SK-N-DZ (cell line): ENCODE data around the gene SRSF12.
"Not testable (repeated sequence)": the region's sequence is repeated elsewhere in the genome, so short reads cannot be mapped to it uniquely, and the experiment has no call there.

Experiments used
- DNase-seq: peaks from one replicate; pipeline ENCODE4 v3.0.0-alpha.2; 2015; ENCODE audit warnings: low spot score

Gene SRSF12

GRCh38 chr6:89073014-89073620 lies 44.8 kb downstream of the SRSF12 start:
- no peak for DNase-seq

- no peak for DNase-seq
Measured at GRCh38 chr6:89071036-89071435, 46.8 kb downstream of the SRSF12 start.

GRCh38 chr6:89069536-89070163 lies 48.2 kb downstream of the SRSF12 start:
- DNase-seq, result no peak

- no peak for DNase-seq
Measured at GRCh38 chr6:89068695-89069094, 49.2 kb downstream of the SRSF12 start.

- no peak for DNase-seq
Measured at GRCh38 chr6:89067796-89068195, 50.1 kb downstream of the SRSF12 start.

- no peak for DNase-seq
Measured at GRCh38 chr6:89066940-89067646, 50.8 kb downstream of the SRSF12 start.

- not testable (repeated sequence) for DNase-seq
Measured at GRCh38 chr6:89066121-89066520, 51.8 kb downstream of the SRSF12 start.

- DNase-seq, result not testable (repeated sequence)
Measured at GRCh38 chr6:89064931-89065330, 52.9 kb downstream of the SRSF12 start.

GRCh38 chr6:89063881-89064280 lies 54.0 kb downstream of the SRSF12 start:
- no peak for DNase-seq

- DNase-seq, result no peak
Measured at GRCh38 chr6:89059227-89059626, 58.6 kb downstream of the SRSF12 start.

- DNase-seq, result no peak
Measured at GRCh38 chr6:89058627-89059026, 59.2 kb downstream of the SRSF12 start.

GRCh38 chr6:89057759-89058158 lies 60.1 kb downstream of the SRSF12 start:
- DNase-seq, result no peak

- no peak for DNase-seq
Measured at GRCh38 chr6:89054208-89054607, 63.7 kb downstream of the SRSF12 start.

- DNase-seq, result no peak
Measured at GRCh38 chr6:89051676-89052075, 66.2 kb downstream of the SRSF12 start.

- DNase-seq, result no peak
Measured at GRCh38 chr6:89050697-89051096, 67.2 kb downstream of the SRSF12 start.

GRCh38 chr6:89050155-89050554 lies 67.7 kb downstream of the SRSF12 start:
- DNase-seq, result no peak

- DNase-seq, result no peak
Measured at GRCh38 chr6:89048985-89049384, 68.9 kb downstream of the SRSF12 start.

GRCh38 chr6:89048288-89048923 lies 69.5 kb downstream of the SRSF12 start:
- no peak for DNase-seq

- no peak for DNase-seq
Measured at GRCh38 chr6:89047473-89047872, 70.4 kb downstream of the SRSF12 start.
